HG03457 (cell line): ENCODE results near the gene NFIB.

Source experiments
- ATAC-seq: cut with Tn5 transposase; IDR thresholded peaks from one replicate; pipeline ENCODE4 v1.9.1; 2021; ENCODE audit warnings: moderate number of reproducible peaks; ENCODE audit not compliant: unreplicated experiment

Gene NFIB

DNA sequence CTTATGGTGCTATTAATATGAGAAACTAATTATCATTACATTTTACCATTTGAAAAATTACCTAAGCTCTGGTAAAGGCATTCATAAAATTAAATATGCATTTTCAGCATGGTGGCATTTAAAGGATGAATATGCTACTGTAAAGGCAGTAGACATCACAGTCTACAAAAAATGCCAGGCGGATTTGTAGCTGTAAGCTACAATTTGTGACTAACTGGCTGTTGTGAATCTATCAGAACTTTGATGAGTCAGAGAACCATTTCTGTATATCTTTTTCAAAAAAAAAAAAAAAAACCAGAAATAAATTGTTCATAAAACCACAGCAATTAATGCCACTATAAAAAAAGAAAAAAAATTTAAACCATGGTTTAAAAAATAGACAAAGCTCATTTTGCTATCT is 186.3 kb downstream of the NFIB start:
- no peak for ATAC-seq

DNA sequence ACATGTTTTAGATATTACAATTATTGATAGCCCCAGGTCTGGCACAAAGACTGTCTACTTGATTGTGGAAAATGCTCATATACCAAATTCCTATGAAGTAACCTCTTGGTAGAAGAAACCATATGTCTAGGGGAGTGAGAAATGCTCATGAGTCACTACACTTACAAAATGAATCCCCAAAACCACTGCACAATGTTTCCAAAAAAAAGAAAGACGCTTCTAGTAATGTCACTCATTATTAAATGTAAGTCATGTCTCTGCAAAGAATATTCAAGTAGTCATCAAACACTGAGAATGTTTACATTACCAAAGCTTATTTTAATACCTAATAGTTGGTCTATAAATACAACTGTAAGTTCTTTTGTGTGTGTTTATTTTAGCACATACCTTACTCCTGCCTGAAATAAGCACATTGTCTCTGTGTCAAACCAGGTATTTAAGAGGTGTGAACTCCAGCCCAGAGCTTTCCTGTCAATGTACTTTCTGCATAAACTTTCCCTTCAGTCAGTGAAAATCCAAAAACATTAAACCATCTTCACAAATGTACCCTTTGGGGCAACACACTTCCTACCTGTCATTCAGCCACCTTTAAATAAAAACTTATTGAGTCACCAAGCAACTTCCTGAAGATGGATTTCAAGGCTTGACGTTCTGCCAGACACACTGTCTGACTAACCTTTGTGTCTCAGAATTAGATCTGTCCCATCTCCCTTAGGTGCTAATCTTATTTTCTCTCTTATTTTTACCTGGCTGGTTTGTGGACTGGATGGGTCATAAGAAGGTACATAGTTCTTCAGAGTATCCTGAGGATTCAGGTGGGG is 194.0 kb downstream of the NFIB start:
- no peak for ATAC-seq

DNA sequence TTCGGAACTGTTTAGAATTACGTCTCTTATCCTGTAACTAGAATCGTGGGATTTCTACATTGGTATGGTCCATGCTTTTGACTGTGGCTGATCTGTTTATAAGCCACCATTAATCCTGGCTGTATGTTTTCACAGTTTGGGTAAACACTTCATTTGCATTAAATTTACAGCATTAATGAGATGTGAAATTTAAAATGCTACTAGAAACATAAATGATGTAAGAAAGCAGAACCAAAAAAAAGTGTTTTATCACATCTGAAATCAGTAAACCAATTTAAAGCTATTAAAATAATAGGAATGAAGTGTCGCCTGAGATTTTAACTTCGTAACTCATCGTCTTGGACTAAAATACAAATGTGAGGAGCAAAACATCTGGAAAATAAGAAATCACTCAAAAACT is 201.7 kb downstream of the NFIB start:
- no peak for ATAC-seq

DNA sequence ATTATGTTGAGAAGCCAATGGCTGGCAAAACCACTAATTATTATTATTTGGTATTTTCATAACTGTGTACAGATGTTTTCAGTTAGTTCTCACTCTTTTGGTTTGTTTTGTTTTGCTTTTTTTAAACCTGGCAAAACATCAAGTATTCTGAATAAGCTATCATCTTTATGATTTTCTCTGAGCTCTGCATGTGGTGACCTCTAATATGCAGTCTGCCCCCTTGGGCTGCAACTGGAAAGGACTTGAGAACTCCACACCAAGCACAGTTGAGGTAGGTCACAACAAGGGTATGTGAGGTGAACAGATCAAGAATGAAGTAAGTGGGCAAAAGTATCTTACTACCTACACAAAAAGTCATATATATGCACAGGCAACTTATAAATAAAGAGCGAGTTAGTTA is 202.2 kb downstream of the NFIB start:
- no peak for ATAC-seq

DNA sequence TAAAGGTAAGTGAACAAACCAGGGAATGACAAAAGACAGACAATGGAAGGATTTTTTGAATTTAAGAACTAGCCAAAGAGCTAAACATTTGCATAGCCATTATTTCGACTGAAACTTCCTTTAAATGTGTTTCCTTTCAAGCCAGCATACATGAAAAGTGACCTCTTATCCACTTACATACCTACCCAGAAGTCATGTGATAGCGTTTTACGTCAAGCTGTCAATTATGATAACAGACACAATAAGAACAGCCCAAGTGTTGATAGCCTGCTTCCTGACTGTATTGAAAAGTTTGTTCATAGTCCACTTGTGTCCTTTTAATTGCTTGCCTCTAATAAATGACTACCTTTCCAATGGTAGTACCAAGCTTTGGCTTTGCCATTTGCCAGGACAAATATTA is 206.0 kb downstream of the NFIB start:
- ATAC-seq, result no peak

DNA sequence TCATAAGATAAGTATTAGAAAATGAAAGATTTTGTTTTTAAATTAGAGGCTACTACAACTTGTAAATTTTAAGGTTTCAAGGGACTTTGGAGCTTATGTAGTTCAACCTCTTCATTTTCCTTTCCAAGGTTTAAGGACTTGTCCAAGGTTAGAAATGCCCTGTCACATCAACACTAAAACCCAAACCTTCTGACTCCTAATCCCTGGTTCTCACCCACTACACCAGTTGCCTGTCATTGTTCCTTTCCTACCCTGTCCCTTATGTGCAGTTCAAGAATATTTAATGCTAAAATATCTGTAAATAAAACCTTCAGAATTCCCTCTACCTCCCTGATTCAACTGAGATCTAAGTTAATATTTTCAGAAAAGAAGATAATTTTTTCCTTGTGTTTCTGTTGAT is 206.4 kb downstream of the NFIB start:
- ATAC-seq, result no peak

DNA sequence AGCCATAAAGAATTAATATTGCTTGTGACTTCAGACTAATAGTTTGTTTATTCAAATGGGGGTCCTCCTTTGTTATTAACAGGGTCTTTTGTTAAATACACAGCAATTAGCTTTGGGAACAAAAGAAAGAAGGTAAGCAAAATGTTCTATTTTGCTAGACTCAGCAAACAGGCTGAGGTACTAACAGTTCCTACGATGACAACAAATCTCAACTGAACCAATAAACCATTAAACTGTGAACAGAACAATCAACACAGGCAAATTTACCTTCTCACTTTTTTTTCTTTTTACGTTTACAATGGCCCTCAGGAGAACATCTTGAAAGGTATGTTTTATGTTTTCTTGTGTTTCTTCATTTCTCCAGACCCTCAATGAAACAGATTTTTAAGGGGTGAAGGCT is 207.2 kb downstream of the NFIB start:
- ATAC-seq, result no peak

DNA sequence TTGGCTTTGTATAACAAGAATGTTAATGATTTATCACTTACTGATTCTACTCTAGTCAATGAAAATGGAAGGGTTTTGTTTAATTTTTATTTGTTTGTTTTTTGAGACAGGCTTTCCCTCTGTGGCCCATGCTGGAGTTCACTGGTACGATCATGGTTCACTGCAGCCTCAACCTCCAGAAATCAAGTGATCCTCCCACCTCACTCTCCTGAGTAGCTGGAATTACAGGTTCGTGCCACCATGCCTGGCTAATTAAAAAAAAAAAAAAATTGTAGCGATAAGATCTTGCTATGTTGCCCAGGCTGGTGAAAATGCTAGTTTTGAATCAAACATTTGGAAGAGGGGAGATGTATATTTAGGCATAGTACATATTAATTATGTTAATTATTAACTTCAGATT is 209.4 kb downstream of the NFIB start:
- no peak for ATAC-seq

DNA sequence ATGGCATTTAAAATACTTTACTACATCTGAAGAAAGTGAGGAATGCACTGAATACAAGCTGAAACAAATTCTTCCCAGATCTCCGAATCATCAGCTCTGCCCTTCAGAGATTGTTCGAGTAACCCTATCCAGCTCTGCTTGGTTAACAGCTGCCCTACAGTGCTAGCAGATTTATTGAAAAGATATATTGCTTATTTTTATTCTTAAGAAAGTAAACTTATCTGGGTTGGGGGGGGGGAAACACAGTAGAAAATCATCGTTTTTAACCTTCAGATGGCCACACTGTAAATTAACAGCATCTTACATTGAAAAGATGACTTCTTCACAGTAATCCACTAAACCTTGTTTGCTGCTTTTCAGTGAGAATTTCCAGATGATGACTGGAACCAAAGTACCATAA is 210.8 kb downstream of the NFIB start:
- no peak for ATAC-seq

DNA sequence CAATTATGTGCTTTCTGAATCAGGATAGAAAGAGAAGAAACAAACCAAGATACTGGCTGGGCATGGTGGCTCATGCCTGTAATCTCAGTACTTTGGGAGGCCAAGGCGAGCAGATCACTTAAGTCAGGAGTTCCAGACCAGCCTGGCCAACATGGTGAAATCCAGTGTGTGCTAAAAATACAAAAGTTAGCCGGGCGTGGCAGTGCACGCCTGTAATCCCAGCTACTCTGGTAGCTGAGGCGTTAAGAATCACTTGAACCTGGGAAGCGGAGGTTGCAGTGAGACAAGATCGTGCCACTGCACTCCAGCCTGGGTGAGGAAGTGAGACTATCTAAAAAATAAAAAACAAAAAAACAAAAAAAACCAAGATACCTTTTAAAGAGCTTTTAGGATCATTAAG is 214.2 kb downstream of the NFIB start:
- ATAC-seq, result no peak

DNA sequence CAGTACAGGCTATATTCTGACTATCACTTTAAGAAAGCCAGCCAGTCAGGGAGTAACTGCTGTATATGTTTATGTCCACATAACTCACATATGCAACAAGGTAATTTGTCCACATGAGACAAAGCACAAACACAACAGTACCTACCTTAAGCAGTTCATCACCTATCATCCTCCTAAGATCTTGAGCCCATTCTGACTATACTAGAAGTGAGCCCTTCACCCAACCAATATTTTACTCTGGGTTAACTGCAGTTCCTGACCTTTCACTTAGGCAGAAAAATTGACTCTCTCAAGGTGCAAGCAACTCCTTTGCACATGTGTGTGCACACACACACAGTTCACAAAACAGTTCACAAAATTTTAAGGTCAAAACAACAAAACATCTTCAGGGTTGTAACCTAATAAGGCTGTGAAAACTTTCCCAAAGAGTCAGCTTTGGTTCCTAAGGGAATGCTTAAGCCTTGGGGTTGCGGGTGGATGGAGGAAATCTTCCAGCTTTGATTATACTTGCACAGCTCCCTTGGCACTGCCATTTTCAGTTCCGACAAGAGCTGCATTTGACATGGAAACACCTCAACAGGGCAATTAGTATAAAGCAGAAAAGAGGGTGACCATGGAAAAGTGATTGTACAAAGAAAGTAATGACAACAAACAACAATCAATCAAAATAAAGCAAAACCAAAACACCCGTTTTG is 215.3 kb downstream of the NFIB start:
- no peak for ATAC-seq

DNA sequence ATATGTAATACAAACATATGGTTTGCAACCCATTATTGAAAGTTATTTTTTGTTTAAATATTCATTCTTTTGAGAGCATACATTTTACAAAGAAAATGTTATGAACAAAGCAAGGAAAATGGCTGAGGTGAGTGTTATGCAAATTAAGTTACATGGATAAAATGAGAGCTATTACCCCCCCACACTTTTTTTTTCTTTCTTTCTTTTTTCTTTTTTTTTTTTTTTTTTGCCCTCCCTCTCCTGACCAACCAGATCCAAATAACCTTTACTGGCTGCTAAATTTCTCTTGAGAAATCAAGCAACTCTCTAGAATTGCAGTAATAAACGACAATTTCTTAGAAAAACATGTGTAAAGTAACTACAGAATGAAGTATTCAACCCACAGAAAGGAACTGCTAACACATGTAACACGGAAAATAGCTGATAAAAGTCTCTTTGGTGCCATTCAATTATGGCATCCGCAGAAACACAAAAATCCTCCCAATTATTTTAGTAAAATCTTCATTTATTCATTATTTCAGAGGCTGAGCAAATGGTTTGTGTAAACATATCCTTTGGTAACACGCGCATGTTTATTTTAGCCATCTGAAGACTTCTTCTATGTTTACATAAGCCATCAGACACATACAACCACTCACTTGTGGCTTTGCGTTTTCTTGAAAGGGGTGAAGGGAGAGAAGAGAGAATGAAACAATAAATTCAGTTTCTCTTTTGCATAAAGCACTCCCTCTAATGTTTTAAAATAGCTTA is 216.1 kb downstream of the NFIB start:
- ATAC-seq, result no peak

DNA sequence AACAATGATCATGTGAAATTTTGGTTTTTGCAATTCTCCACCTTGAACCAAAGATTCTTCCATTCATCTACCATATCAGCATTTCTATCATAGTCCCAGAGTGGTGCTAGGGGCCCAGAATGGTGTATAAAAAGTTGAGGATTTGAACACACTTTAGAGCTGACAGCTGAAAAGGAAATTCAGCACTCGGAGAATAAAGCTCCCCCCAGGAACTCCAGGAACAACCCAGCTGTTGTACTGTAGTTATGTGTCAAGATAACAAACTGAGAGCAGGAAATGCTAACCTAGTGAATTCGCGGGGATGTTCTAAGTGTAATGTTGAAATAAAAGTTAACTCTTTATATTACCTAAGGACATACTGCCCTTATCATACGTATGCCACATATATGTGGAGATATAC is 216.7 kb downstream of the NFIB start:
- ATAC-seq, result no peak

DNA sequence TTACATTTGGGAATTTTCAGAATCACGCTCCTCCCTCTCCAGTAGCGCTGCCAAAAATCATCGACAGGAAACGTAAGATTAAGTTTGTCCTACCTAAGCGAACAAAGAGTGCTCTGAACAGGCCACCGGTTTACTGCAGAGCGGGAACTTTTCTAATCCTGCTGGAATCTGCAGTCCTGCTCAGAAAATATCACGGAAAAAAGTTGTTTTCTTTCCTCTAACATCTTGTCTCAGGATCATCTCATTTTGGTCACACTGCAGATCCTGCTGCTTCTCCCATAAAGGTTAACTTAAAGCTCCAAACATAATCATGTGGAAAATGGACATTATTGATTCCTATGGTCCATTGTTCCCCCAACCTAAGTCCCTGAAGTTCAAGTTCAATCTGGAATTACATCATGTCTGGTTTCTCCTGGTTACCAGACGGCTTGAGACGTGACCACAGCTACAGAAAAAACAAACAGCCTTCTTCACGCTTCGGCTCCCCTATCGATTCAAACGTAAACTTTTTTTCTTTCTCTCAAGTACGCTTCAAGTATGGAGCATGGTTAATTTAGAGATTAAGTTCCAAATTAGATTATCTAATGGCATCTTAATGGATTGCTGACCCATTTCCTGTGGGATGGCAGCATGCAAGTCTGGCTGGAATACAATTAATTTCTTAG is 217.6 kb downstream of the NFIB start:
- no peak for ATAC-seq

DNA sequence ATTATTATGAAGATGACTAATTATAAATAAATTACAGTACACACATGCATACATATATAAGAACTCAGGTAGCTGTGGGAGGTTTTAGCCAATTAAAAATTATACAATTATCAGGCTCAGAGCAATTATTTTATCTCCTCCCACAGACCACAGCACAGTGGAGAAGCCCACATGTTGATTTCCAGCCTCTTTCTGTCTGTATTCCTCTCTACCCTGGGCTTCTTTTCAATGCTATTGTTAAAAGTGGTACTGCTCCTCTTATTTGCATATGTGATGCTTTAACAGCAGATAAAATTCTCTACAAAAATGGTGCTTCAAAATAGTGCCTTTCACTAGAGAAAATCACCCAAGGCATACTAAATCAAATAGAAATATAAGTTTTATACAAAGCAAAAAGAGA is 218.7 kb downstream of the NFIB start:
- ATAC-seq, result no peak

DNA sequence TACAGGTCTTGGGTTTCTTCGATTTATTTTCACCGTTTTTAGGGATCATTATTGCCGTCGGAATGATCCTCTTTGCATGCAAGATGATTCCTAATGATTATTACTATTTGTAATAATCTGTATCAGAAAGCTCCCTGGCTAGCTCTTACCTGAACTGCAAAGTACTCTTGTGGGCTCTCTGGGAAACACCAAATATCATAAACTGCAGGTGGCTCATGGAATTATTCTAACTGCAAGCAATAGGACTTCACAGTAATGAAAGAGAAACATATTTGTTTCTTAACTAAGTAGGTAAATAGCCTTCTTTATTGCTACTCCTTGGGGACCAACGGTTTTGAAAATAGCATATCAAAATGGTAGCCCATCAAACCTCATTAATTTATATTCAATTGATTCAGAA is 219.4 kb downstream of the NFIB start:
- no peak for ATAC-seq

DNA sequence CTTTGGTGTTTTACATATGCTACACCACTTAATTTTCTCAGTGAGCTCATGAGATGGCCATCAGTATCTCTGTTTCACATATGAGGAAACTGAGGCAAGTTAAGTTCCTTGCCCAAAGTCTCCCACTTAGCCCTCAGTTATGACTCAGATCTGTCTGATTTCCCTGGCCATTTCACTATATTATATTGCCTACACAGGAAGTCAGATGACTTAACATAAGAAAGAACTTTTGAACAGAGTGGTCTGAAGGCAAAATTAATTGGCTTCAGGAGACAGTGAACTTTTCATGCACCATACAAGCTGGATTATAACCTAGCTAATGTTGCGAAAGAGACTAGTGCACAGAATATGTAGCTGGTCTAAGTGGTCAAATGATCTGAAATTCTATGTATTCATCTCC is 221.6 kb downstream of the NFIB start:
- no peak for ATAC-seq

DNA sequence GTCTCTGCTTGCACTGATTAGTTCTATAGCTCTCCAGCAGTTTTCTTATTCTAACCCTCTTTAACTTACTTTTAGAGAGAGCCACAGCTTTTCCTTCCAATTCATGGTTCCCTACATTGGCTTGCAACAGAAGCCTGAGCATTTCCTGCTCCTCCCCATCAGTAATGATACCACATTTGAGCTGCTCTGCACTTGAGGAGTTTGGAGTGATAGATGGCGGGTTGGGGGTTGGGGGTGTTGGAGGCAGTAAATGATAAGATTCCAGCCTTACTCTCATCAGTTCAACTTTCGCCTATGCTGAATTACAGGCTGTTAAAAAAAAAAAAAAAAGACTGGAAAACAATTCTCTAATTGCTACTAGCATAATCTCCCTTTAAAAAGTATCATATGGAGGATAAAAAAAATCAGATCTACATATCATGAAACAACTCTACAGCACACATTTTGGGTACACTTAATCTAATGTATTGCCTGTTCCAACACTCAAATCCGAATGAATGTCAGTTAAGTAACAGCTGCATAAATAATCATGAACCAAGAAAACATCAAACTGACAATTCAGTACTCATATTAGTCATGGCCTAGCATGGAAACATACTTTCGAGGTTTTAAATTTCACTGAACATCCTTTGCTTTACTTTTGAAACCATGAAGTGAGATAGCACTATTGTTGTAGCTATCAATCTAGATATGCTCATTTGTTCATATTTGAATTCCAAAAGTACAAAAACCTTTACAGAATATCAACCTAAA is 224.7 kb downstream of the NFIB start:
- no peak for ATAC-seq

DNA sequence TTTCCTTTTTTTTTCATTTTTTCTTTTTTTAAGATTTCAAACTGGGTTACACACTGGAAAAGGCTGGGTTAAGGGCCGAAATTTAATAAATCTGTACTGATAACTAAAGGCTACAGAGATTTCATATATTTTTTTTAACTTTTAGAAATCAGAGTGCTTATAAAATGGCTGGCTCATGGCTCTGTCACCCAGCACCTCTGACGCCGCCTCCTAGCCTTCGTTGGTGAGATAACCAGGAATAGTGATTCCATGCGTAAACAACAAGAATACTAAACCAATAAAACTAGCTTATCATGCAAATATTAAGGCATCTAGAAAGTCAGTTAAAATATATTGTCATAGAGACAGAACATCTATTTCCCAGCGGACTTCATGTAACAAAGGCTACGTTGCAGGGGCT is 226.4 kb downstream of the NFIB start:
- ATAC-seq, result no peak

DNA sequence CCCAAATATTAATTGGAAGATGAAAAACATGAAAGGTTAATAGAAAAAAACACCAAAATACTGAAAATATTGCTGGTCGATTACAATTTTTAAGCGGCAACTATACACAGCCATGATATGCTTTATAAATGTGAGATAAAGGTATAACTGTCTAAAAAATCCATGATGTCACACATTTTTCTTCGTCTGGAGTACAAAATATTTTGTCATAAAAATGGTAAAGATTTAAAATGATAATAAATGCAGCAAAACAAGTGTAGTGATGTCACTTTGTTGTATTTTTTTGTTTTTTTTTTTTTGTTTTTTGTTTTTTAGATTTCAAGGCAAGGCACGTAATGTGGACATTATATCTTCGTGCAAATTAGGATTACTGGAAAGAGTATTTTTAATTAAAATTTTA is 227.4 kb downstream of the NFIB start:
- no peak for ATAC-seq

DNA sequence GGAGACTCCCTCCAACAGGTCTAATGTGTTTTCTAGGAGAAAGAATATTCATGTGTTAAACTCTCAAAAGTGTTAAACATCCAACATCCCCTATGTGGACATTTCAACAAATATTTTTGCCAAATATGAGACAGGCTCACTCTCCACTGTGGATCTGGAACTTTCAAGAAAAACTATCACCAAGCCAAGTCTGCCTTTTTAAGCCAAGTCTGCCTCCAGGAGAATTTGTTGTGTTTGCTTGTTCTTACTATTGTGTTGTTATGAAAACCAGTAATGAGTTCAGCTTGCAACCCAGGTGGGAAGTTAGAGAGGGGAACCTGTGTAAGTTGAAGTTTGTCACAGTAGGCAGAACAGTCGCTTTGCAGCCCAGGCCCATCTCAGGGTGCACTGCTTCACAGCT is 228.1 kb downstream of the NFIB start:
- no peak for ATAC-seq
